Measurements from ENCODE around the gene APOF. TPM values are rescaled to one million over a fixed set of nuclear protein-coding genes. Genes with fewer than 3 reads are reported as not detected.
"Not testable (repeated sequence)": the region's sequence is repeated elsewhere in the genome, so short reads cannot be mapped to it uniquely, and the experiment has no call there.

APOF gene
- total RNA-seq, 1 experiment from 2014 or later: not detected

GRCh38 chr12:56337753-56338251, 24.9 kb downstream of the APOF start:
- in situ Hi-C loops (cut with HindIII; ENCODE audit: low pct_unique_long_range_greater_than_20kb, low sequenced_read_pairs): no loop called here
- DNase-seq (ENCODE audit: low read depth): no peak

- in situ Hi-C loops (cut with HindIII; ENCODE audit: low pct_unique_long_range_greater_than_20kb, low sequenced_read_pairs): no loop called here
- no peak for DNase-seq (ENCODE audit: low read depth)
These were observed 26.1 kb downstream of the APOF start for GRCh38 chr12:56336361-56337167.

GRCh38 chr12:56335527-56335926, 27.1 kb downstream of the APOF start:
- in situ Hi-C loops (cut with HindIII; ENCODE audit: low pct_unique_long_range_greater_than_20kb, low sequenced_read_pairs); DNase-seq (ENCODE audit: low read depth): not testable (repeated sequence)

- no peak for DNase-seq (ENCODE audit: low read depth)
- in situ Hi-C loops (cut with HindIII; ENCODE audit: low pct_unique_long_range_greater_than_20kb, low sequenced_read_pairs): no loop called here
These were observed 28.2 kb downstream of the APOF start for GRCh38 chr12:56334490-56334793.

- peak; percentile 98 for DNase-seq (ENCODE audit: low read depth)
- in situ Hi-C loops (cut with HindIII; ENCODE audit: low pct_unique_long_range_greater_than_20kb, low sequenced_read_pairs): no loop called here
These were observed 28.8 kb downstream of the APOF start, which contains the start of gene PAN2 for GRCh38 chr12:56333679-56334489. TSS of gene PAN2 (minus strand) at chr12:56334000. CDS start at chr12:56333094, 906 bp downstream.

GRCh38 chr12:56333197-56333678, 29.4 kb downstream of the APOF start:
- no peak for DNase-seq (ENCODE audit: low read depth)
- in situ Hi-C loops (cut with HindIII; ENCODE audit: low pct_unique_long_range_greater_than_20kb, low sequenced_read_pairs): no loop called here

GRCh38 chr12:56332512-56333196, 30.0 kb downstream of the APOF start:
- in situ Hi-C loops (cut with HindIII; ENCODE audit: low pct_unique_long_range_greater_than_20kb, low sequenced_read_pairs): no loop called here
- DNase-seq (ENCODE audit: low read depth): no peak

GRCh38 chr12:56330936-56331490, 31.6 kb downstream of the APOF start:
- in situ Hi-C loops (cut with HindIII; ENCODE audit: low pct_unique_long_range_greater_than_20kb, low sequenced_read_pairs): no loop called here
- DNase-seq (ENCODE audit: low read depth): no peak

GRCh38 chr12:56326533-56326932, 36.1 kb downstream of the APOF start:
- DNase-seq (ENCODE audit: low read depth): no peak
- in situ Hi-C loops (cut with HindIII; ENCODE audit: low pct_unique_long_range_greater_than_20kb, low sequenced_read_pairs): no loop called here

GRCh38 chr12:56326126-56326525, 36.5 kb downstream of the APOF start:
- no peak for DNase-seq (ENCODE audit: low read depth)
- in situ Hi-C loops (cut with HindIII; ENCODE audit: low pct_unique_long_range_greater_than_20kb, low sequenced_read_pairs): no loop called here

- no peak for DNase-seq (ENCODE audit: low read depth)
- in situ Hi-C loops (cut with HindIII; ENCODE audit: low pct_unique_long_range_greater_than_20kb, low sequenced_read_pairs): no loop called here
These were observed 38.5 kb downstream of the APOF start for GRCh38 chr12:56324206-56324605.

- in situ Hi-C loops (cut with HindIII; ENCODE audit: low pct_unique_long_range_greater_than_20kb, low sequenced_read_pairs); DNase-seq (ENCODE audit: low read depth): not testable (repeated sequence)
These were observed 41.0 kb downstream of the APOF start for GRCh38 chr12:56321610-56322009.

GRCh38 chr12:56321027-56321426, 41.6 kb downstream of the APOF start:
- in situ Hi-C loops (cut with HindIII; ENCODE audit: low pct_unique_long_range_greater_than_20kb, low sequenced_read_pairs): no loop called here
- no peak for DNase-seq (ENCODE audit: low read depth)

- in situ Hi-C loops (cut with HindIII; ENCODE audit: low pct_unique_long_range_greater_than_20kb, low sequenced_read_pairs): no loop called here
- no peak for DNase-seq (ENCODE audit: low read depth)
These were observed 45.0 kb downstream of the APOF start for GRCh38 chr12:56317675-56318074.

GRCh38 chr12:56315622-56316473, 46.8 kb downstream of the APOF start, which contains the start of gene CNPY2:
TSS of gene CNPY2 (minus strand) at chr12:56315988. CDS start at chr12:56315217, 771 bp downstream.
- DNase-seq (ENCODE audit: low read depth): peak; percentile 100
- in situ Hi-C loops (cut with HindIII; ENCODE audit: low pct_unique_long_range_greater_than_20kb, low sequenced_read_pairs): no loop called here

- in situ Hi-C loops (cut with HindIII; ENCODE audit: low pct_unique_long_range_greater_than_20kb, low sequenced_read_pairs): no loop called here
- peak; percentile 18 for DNase-seq (ENCODE audit: low read depth)
These were observed 47.4 kb downstream of the APOF start for GRCh38 chr12:56315249-56315621.

- no peak for DNase-seq (ENCODE audit: low read depth)
- in situ Hi-C loops (cut with HindIII; ENCODE audit: low pct_unique_long_range_greater_than_20kb, low sequenced_read_pairs): no loop called here
These were observed 51.7 kb downstream of the APOF start for GRCh38 chr12:56311003-56311402.

Measured in Caki2 (cell line).